Activated naive CD4-positive, alpha-beta T cell treated with Interleukin-2 at 50 U/mL for 16 hours (primary cell): ENCODE results near the gene TTLL5.

Source experiments
- DNase-seq: peaks from one replicate; pipeline ENCODE4 v3.0.0-alpha.2; 2020

The TTLL5 gene

GRCh38 chr14:75742867-75743266 is 81.8 kb downstream of the TTLL5 start:
- DNase-seq, result no peak

DNA sequence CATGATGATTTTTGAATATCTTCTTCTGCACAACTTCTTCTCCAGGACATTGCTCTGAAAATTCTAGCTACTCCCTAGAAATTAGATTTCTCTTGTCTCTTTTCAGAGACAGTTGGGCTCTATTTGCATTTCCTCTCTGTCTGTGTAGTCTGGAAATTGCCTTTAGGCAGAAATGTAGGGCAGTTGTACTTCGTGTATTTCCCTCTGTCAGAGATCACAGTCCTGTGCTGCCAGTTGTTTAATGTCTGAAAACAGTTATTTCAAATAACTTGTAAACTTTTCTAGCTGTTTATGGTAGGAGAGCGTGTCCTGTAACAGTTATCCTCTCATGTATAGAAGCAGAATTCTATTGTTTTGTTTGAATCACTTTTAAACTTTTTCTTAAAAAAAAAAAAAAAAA is 86.9 kb downstream of the TTLL5 start:
- no peak for DNase-seq

- no peak for DNase-seq
These were observed 87.3 kb downstream of the TTLL5 start for GRCh38 chr14:75748336-75748735.

- no peak for DNase-seq
These were observed 90.2 kb downstream of the TTLL5 start for GRCh38 chr14:75751296-75751695.

- no peak for DNase-seq
These were observed 91.0 kb downstream of the TTLL5 start for GRCh38 chr14:75752086-75752485.

GRCh38 chr14:75752907-75753594 is 92.0 kb downstream of the TTLL5 start:
- no peak for DNase-seq

DNA sequence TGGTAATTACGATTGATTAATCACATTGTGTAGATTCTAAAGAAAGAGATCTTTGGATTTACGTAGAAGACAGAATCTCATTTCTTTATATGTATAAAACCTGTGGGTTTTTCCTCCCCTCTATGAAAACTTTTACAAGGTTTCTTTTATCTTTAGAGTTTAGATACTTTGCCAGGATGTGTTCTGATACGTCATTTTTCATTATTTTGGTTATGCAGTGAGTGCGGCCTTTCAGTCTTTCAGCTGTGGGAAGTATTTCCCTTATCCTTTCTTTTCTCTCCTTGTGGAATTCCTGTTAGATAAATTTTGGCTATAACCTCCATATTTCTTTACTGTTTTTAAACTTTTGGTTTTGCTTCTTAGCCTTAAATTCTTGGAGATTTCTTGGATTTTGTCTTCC is 92.7 kb downstream of the TTLL5 start:
- DNase-seq, result no peak

- DNase-seq, result no peak
These were observed 96.8 kb downstream of the TTLL5 start for GRCh38 chr14:75757644-75758402.

GRCh38 chr14:75764020-75764419 is 103.0 kb downstream of the TTLL5 start:
- no peak for DNase-seq

DNA sequence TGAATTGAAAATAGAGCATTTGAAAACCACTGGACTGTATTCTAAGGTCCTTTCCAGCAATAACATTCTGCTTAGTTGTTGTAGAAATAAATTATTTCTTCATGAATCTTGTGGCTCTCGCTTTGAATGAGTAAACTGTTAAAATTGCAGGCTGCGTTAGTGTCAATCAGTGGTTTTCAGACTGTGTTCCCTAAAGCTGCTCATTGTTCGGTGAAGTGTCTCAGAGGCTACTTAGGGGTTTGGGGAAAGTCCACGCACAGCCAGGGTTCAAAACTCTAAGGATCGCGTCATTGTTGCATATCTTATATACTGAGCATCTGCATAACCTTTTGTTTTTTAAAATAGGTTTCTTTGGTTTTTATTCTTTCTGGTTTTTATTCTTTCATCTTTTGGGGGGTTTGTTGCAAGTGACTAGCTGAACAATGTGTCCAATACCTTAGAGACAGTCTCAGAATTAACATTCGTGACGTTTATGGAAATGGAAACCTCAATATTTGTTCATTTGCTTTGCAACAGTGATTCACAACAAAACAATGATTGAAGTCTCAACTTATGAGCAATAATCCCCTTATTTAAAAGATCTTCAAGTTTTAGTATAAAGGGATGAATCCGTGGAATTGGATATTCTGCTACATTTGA is 108.1 kb downstream of the TTLL5 start:
- DNase-seq, result no peak

GRCh38 chr14:75770635-75771034 is 109.6 kb downstream of the TTLL5 start:
- no peak for DNase-seq

DNA sequence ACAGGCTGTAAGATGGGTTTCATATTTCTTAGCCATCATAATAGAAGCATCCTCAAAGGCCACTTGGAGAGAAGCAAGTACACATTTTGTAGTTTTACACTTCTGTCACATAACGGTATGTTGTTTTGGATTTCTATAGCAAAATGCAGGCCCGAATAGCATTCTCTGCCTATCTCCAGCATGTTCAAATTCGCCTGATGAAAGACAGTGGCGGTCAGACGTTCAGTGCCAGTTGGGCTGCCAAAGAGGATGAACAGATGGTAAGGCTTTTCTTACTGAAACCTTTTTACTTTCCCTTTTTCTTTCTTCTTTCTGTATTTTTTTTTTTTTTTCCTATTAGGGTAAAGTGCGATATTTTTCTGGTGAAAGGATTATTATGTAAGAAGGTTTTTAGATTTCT is 110.5 kb downstream of the TTLL5 start:
- DNase-seq, result no peak

GRCh38 chr14:75773046-75773445 is 112.0 kb downstream of the TTLL5 start:
- no peak for DNase-seq

- no peak for DNase-seq
These were observed 120.0 kb downstream of the TTLL5 start for GRCh38 chr14:75781096-75781495.

- DNase-seq, result no peak
These were observed 122.1 kb downstream of the TTLL5 start for GRCh38 chr14:75783184-75783583.

GRCh38 chr14:75783602-75784313 is 122.7 kb downstream of the TTLL5 start:
- no peak for DNase-seq

GRCh38 chr14:75784314-75784686 is 123.3 kb downstream of the TTLL5 start:
- DNase-seq, result no peak

DNA sequence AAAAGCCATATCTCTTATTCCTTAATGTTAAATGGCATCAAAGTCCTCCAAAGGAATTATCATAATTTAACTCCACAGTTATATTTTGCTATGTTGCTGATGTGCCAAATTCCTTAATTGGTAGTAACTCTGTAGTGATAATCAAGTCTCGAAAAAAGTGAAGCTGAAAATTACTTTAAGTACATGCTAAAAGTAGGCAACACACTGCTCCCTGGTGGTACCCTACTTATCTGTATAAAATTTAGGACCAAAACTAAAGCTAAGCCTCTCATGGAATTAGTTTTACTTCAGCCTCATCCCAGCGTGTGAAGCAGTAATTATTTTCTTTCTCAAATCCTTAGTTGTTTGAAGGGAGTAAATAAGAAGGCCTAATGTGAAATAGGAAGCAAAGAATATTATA is 132.8 kb downstream of the TTLL5 start:
- no peak for DNase-seq

GRCh38 chr14:75794615-75795038 is 133.6 kb downstream of the TTLL5 start:
- DNase-seq, result no peak

- DNase-seq, result no peak
These were observed 139.7 kb downstream of the TTLL5 start for GRCh38 chr14:75800792-75801191.

DNA sequence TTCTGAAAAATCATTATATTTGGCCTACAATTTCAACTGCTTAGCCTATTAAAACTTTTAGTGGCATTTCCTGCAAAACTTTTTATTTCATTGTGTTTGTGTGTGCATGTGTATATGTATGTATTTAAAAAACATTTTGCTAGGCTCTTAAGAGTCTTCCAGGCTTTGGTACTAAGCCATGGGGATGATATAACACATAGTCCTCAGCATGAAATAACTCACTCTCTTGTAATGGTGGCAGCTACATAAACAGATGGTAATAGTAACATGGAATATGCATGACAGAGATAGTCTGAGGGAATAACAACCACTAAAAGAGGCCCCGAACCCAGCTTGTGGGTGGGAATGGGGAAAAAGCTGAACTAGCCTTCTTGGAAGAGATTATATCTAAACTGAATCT is 141.4 kb downstream of the TTLL5 start:
- DNase-seq, result no peak

DNA sequence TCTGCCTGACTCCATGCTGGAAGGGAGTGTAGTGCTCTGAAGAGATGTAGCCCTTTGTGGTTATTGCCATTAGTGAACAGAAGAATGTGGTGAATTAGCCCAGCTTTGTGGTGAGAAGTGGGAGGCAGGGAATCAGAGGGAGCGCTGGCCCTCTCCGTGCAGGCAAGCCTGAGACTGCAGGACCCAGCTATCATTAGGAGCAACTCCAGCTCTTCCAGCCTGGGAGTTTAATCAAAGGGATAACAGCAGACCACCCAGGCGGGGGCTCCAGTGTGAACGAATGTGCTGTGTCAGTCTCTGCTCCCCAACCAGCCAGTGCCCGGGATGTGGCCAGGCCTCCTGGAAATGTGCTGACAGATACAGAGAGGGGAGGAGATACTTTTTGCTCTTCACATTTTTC is 142.7 kb downstream of the TTLL5 start:
- DNase-seq, result no peak

DNA sequence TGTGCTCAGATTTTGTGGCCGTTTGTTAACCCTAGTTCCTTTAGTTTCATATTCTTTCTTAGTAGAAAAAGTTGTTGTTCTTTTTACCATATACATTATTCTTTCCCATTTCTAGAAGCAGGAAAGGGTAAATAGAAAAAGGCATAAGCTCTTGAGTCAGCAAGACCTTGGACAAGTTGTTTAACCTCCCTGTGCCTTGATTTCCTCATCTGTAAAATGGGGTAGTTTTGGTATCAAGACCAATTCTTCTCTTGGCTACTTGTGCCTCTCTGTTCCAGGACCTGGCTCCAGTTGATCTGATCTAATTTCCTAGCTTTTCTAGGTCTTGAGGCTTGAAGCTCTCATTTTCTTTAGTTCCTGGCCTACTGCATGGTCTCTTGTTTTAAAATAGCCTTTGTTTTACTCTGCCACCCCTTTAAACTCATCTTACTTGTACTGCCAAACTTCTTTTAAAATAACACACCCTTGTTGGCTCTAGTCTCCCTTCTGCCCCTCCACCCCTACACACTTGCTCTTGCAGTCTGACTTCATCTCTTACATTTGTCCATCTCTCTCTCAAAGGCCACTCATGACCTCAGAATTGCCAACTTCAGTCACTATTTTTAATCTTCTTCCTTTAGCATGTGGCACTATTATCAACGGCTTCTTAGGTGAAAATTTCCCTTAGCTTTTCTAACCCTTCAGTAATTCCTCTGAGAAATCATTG is 143.7 kb downstream of the TTLL5 start:
- DNase-seq, result no peak
